Measurements from ENCODE around the gene CASD1. TPM values are rescaled to one million over a fixed set of nuclear protein-coding genes. Genes with fewer than 3 reads are reported as not detected.

The CASD1 gene
- polyA plus RNA-seq, 1 donor (not counting 4 experiments of a cell fraction or from before 2014, with no cell fraction given) = 7.1 TPM

DNA sequence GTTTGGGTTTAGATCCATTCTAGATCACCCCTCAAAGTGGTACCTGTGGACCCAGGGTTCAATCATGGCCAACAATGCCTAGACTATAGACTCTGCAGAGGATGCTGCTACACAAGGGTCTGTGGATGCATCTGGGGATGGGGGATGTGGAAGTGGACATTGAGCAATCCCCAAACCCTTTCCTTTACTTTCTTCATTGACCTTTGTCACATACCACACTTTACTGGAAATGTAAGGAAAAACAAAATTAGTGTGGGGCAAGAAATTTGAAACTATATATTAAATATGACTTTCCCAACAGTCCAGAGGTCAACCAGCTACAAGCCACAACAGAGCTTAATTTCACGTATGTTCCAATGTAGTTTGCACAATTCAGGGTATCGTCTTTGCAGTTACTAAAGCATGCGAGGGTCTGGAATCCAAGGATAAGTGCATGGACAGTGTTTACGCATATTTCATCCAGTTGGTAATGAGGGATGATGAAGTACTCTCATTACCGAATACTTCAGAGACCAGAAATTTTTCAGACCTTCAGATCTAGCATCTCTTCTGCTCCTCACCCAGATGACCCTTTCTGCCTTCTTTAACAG, 33.3 kb upstream of the CASD1 start:
- Histone ChIP-seq H3K4me1 (ENCODE audit: control insufficient read depth, extremely low read depth, insufficient read depth, low read length) (no peaks in the 10 kb centered on the region), H3K9me3 (ENCODE audit: control insufficient read depth, low read depth, low read length) (no peaks in the 10 kb centered on the region), H4K20me1 (ENCODE audit: control insufficient read depth, extremely low read depth, insufficient read depth, low read length) (no peaks in the 10 kb centered on the region), H2AFZ (ENCODE audit: control insufficient read depth, low read length) (no peak overlapping the region), H3K27me3 (ENCODE audit: control insufficient read depth, extremely low read depth, insufficient read depth, low read length) (peaks cover 2% of the 10 kb centered on the region), H3K9ac (ENCODE audit: control insufficient read depth, extremely low read depth, insufficient read depth, low read length) (no peak overlapping the region), H3K4me2 (ENCODE audit: control insufficient read depth, extremely low read depth, insufficient read depth, low read depth, low read length) (no peak overlapping the region), H3K27ac (ENCODE audit: control insufficient read depth, insufficient read depth, low read length) (no peak overlapping the region), H3K79me2 (ENCODE audit: control insufficient read depth, insufficient read depth, low read length) (no peaks in the 10 kb centered on the region), H3K4me3 (ENCODE audit: control insufficient read depth in 2 of 3, extremely low read depth in 1 of 3, insufficient read depth in 2 of 3, low read depth in 1 of 3, low read length in 3 of 3) (no peak overlapping the region), H3K9me1 (ENCODE audit: control insufficient read depth, extremely low read depth, insufficient read depth, low read length) (no peaks in the 10 kb centered on the region), H3K36me3 (ENCODE audit: control insufficient read depth in 2 of 2, extremely low read depth in 1 of 2, insufficient read depth in 2 of 2, low read length in 2 of 2) (no peaks in the 10 kb centered on the region)
- DNase-seq (ENCODE audit: low read depth, low spot score) = no peak
- TF ChIP-seq EZH2 (IDR thresholded peaks at IDR 0.05; ENCODE audit: low read length) = no peak
- TF ChIP-seq, protein P1, sequence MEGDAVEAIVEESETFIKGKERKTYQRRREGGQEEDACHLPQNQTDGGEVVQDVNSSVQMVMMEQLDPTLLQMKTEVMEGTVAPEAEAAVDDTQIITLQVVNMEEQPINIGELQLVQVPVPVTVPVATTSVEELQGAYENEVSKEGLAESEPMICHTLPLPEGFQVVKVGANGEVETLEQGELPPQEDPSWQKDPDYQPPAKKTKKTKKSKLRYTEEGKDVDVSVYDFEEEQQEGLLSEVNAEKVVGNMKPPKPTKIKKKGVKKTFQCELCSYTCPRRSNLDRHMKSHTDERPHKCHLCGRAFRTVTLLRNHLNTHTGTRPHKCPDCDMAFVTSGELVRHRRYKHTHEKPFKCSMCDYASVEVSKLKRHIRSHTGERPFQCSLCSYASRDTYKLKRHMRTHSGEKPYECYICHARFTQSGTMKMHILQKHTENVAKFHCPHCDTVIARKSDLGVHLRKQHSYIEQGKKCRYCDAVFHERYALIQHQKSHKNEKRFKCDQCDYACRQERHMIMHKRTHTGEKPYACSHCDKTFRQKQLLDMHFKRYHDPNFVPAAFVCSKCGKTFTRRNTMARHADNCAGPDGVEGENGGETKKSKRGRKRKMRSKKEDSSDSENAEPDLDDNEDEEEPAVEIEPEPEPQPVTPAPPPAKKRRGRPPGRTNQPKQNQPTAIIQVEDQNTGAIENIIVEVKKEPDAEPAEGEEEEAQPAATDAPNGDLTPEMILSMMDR (optimal IDR thresholded peaks at IDR 0.05 in 1 of 3, IDR thresholded peaks at IDR 0.05 in 1 of 3, conservative IDR thresholded peaks at IDR 0.05 in 1 of 3; ENCODE audit: extremely low read depth in 1 of 3, insufficient read depth in 2 of 3, low read length in 3 of 3) = no peak
- dilution Hi-C loops (cut with MboI; ENCODE audit: extremely low pct_ligation_motif_present, low sequenced_read_pairs) = no loop called here
- FAIRE-seq = no peak

DNA sequence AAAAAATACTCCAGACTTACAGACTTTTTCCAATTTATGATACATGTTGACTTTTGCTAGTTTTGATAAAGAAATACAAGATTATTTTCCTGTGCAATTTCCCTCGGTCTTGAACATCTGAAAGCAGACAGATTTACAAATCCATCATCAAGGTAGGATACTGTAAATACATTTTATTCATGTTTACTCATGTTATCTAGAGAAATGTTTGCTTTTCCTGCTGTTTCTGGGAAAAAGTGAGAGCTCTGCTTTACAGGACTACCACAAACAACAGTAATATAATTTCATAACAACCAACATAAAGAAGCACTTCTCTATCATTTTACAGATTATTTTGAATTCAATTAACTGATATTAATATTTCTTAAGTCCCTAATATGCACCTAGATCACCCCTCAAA, 31.7 kb upstream of the CASD1 start:
- H3K79me2 ChIP-seq (ENCODE audit: control insufficient read depth, insufficient read depth, low read length) = no peaks in the 10 kb centered on the region
- TF ChIP-seq, protein P1 (optimal IDR thresholded peaks at IDR 0.05 in 1 of 3, IDR thresholded peaks at IDR 0.05 in 1 of 3, conservative IDR thresholded peaks at IDR 0.05 in 1 of 3; ENCODE audit: extremely low read depth in 1 of 3, insufficient read depth in 2 of 3, low read length in 3 of 3) = no peak
- no peak for TF ChIP-seq EZH2 (IDR thresholded peaks at IDR 0.05; ENCODE audit: low read length)
- DNase-seq (ENCODE audit: low read depth, low spot score) (no peak), FAIRE-seq (no peak)
- no peak overlapping the region for H2AFZ ChIP-seq (ENCODE audit: control insufficient read depth, low read length)
- dilution Hi-C loops (cut with MboI; ENCODE audit: extremely low pct_ligation_motif_present, low sequenced_read_pairs) = no loop called here
- no peaks in the 10 kb centered on the region for H3K9me1 ChIP-seq (ENCODE audit: control insufficient read depth, extremely low read depth, insufficient read depth, low read length)
- no peak overlapping the region for H3K9ac ChIP-seq (ENCODE audit: control insufficient read depth, extremely low read depth, insufficient read depth, low read length)
- H3K4me1 ChIP-seq (ENCODE audit: control insufficient read depth, extremely low read depth, insufficient read depth, low read length) = no peaks in the 10 kb centered on the region
- no peak overlapping the region for H3K27ac ChIP-seq (ENCODE audit: control insufficient read depth, insufficient read depth, low read length)
- H3K9me3 ChIP-seq (ENCODE audit: control insufficient read depth, low read depth, low read length) = no peaks in the 10 kb centered on the region
- no peak overlapping the region for H3K4me3 ChIP-seq (ENCODE audit: control insufficient read depth in 2 of 3, extremely low read depth in 1 of 3, insufficient read depth in 2 of 3, low read depth in 1 of 3, low read length in 3 of 3)
- no peak overlapping the region for H3K4me2 ChIP-seq (ENCODE audit: control insufficient read depth, extremely low read depth, insufficient read depth, low read depth, low read length)
- H4K20me1 ChIP-seq (ENCODE audit: control insufficient read depth, extremely low read depth, insufficient read depth, low read length) = no peaks in the 10 kb centered on the region
- peaks cover 2% of the 10 kb centered on the region for H3K27me3 ChIP-seq (ENCODE audit: control insufficient read depth, extremely low read depth, insufficient read depth, low read length)
- no peaks in the 10 kb centered on the region for H3K36me3 ChIP-seq (ENCODE audit: control insufficient read depth in 2 of 2, extremely low read depth in 1 of 2, insufficient read depth in 2 of 2, low read length in 2 of 2)

All from keratinocyte (primary cell).